Adrenal gland (tissue), 12 donors: ENCODE measurements around the gene IQSEC1. TPM values are rescaled to one million over a fixed set of nuclear protein-coding genes. Genes with fewer than 3 reads are reported as not detected.

ENCODE experiments used
- DNase-seq, 7 donors: peaks; one replicate each; pipeline ENCODE4 v3.0.0-alpha.2; 2019 to 2020
- H3K27ac ChIP-seq, 5 donors: fragments of 200-600 bp; sonication (generic) in 4 of 5; 1 replicate in 3 of 5; 2 replicates in 2 of 5; pipeline versions ENCODE4 v1.5.1 to v1.8.0; 2016 to 2020; ENCODE audit warnings: mild to moderate bottlenecking in 1 of 5
- H3K27me3 ChIP-seq: fragments of 200-600 bp; 2 replicates; pipeline ENCODE4 v1.8.0; 2021
- H3K36me3 ChIP-seq, 2 donors: fragments of 200-600 bp; replicated peaks in 1 of 2; 1 replicate in 1 of 2; 2 replicates in 1 of 2; pipeline versions ENCODE4 v1.5.1 to v1.8.0; 2018 to 2022
- H3K4me1 ChIP-seq, 2 donors: fragments of 200-600 bp; replicated peaks in 1 of 2; 1 replicate in 1 of 2; 2 replicates in 1 of 2; pipeline versions ENCODE4 v1.5.1 to v1.8.0; 2018 to 2021
- H3K4me3 ChIP-seq, 4 donors: fragments of 200-600 bp; sonication (generic) in 3 of 4; one replicate each; pipeline ENCODE4 v1.5.1; 2016 to 2018
- H3K9me3 ChIP-seq, 3 donors: fragments of 200-600 bp; sonication (generic) in 1 of 3; replicated peaks in 1 of 3; 1 replicate in 2 of 3; 2 replicates in 1 of 3; pipeline versions ENCODE4 v1.5.1 to v1.8.0; 2016 to 2021
- POLR2A ChIP-seq, 2 donors: fragments of 450-650 bp; IDR thresholded peaks; one replicate each; pipeline ENCODE4 v1.6.1; 2017; ENCODE audit warnings: antibody characterized with exemption in 2 of 2, mild to moderate bottlenecking in 2 of 2, moderate library complexity in 1 of 2
- WGBS, 4 donors: extraction: QIAGEN DNeasy Blood & Tissue Kit in 2 of 4; methylation state at CpG; one replicate each; pipeline versions ENCODE4 v1.1.5 to v1.1.7; 2013 to 2017; 5-methylcytosine and 5-hydroxymethylcytosine counted together
- intact Hi-C, 2 donors: fragments of 100-400 bp; cut with DNase I; formaldehyde crosslinking; loops; one replicate each; pipeline versions ENCODE4 v1.14.1 to v1.15.0; 2022 to 2023
- polyA plus RNA-seq, 3 donors: library from polyadenylated mRNA; stranded (reverse); fragments of 200-250 nt in 2 of 3; fragments of 350-450 nt in 1 of 3; fragmentation: Illumina TruSeq in 1 of 3; extraction: RNeasy Lipid Tissue Mini Kit (QIAGEN cat#74804) in 1 of 3; gene quantifications; one replicate each; pipeline ENCODE4 v1.2.3, GENCODE V29; 2013 to 2014
- total RNA-seq, 9 donors: library from RNA; depleted of rRNA in 4 of 9; stranded (reverse); fragments of >200 nt in 4 of 9; fragments of 120-200 nt in 1 of 9; fragmentation: NEBNext Ultra II Directional in 1 of 9; extraction: Animal tissue kit (Norgen Biotek cat#: 25700) in 1 of 9; gene quantifications; one replicate each; pipeline versions ENCODE4 v1.1.0 to v1.2.4, GENCODE V29; 2013 to 2023
- TF ChIP-seq, protein P1 (sequence below), 6 experiments: fragments of 450-650 bp in 4 of 6; fragments of 200-600 bp in 2 of 6; sonication (generic) in 1 of 6; IDR thresholded peaks; 1 replicate in 5 of 6; 2 replicates in 1 of 6; pipeline versions ENCODE4 v1.5.1 to v1.8.0; 2016 to 2021; ENCODE audit warnings: antibody characterized with exemption in 6 of 6, mild to moderate bottlenecking in 2 of 6, moderate library complexity in 1 of 6
- donor health status: healthy with polysubstance abuse.
- donor health status: Bipolar disorder and iron deficiency.
- donor health status: DM: yes; HTN: yes; CAD: no.
- donor health status: DM: no; HTN: no; CAD: no.
- donor health status: DM: no; HTN: no; CAD: no.
- donor health status: DM: yes; HTN: yes; CAD: no.

The IQSEC1 gene
- total and polyA plus RNA-seq, 12 donors, result 24.4 to 133 (median 94.2) TPM

- H3K9me3 ChIP-seq, result no peaks in the 10 kb centered on the region
- peaks cover 26 to 54% of the 10 kb centered on the region in 2 donors for H3K4me1 ChIP-seq
- H3K27me3 ChIP-seq, result no peaks in the 10 kb centered on the region
- DNase-seq, result peak in 4 of 7 donors; percentile 56 to 67 (median 59)
- intact Hi-C loops, result no loop called here
- H3K27ac ChIP-seq, result peak overlapping the region; percentile 8 to 96 (median 93)
- peak overlapping the region; percentile 29 to 64 (median 46) for H3K4me3 ChIP-seq
- WGBS, 4 donors, result 0 to 1% (median 0%) methylated on average over 4 to 114 of the region's 114 CpGs; no CpG with 5 or more reads in 1 of the 4 donors
- peak; percentile 21 to 68 for TF ChIP-seq POLR2A (IDR thresholded peaks at IDR 0.05)
- TF ChIP-seq, protein P1, sequence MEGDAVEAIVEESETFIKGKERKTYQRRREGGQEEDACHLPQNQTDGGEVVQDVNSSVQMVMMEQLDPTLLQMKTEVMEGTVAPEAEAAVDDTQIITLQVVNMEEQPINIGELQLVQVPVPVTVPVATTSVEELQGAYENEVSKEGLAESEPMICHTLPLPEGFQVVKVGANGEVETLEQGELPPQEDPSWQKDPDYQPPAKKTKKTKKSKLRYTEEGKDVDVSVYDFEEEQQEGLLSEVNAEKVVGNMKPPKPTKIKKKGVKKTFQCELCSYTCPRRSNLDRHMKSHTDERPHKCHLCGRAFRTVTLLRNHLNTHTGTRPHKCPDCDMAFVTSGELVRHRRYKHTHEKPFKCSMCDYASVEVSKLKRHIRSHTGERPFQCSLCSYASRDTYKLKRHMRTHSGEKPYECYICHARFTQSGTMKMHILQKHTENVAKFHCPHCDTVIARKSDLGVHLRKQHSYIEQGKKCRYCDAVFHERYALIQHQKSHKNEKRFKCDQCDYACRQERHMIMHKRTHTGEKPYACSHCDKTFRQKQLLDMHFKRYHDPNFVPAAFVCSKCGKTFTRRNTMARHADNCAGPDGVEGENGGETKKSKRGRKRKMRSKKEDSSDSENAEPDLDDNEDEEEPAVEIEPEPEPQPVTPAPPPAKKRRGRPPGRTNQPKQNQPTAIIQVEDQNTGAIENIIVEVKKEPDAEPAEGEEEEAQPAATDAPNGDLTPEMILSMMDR (IDR thresholded peaks at IDR 0.05), result no peak
- no peaks in the 10 kb centered on the region for H3K36me3 ChIP-seq
These were observed 79.5 kb downstream of the IQSEC1 start for GRCh38 chr3:12993517-12994356.

GRCh38 chr3:12992629-12993516, 80.4 kb downstream of the IQSEC1 start:
- Histone ChIP-seq H3K27ac (peak overlapping the region; percentile 8 to 96 (median 93)), H3K4me1 (peaks cover 23 to 48% of the 10 kb centered on the region in 2 donors), H3K4me3 (peak overlapping the region in 2 of 4 donors; percentile 42 to 64), H3K36me3 (no peaks in the 10 kb centered on the region), H3K27me3 (no peaks in the 10 kb centered on the region), H3K9me3 (no peaks in the 10 kb centered on the region)
- TF ChIP-seq, protein P1 (IDR thresholded peaks at IDR 0.05), result peak in 1 of 6 experiments; percentile 15
- TF ChIP-seq POLR2A (IDR thresholded peaks at IDR 0.05), result peak in 1 of 2 donors; percentile 60
- 13 to 52% (median 14%) methylated on average over 4 to 24 of the region's 24 CpGs for WGBS, 4 donors
- DNase-seq, result peak in 6 of 7 donors; percentile 70 to 88 (median 83)
- intact Hi-C loops, result no loop called here

DNA sequence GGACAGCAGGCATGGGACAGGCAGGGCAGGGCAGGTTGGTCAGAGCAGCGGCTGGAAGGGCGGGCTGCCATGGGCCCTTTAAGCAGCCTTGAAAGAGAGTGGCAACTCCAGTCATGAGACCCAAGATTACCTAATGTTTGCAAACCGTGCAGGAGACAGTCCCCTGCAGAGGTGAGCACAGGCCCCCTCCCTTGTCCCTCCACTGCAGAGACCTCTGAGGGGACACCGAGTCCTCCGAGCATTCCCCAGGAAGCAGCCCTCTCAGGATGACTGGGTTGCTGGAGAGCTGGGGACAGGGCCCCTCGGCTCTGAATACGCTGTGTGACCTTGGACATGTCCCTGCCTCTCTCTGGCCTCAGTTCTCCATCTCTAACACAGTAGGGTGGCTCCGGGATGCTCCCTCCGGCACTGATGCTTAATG, 81.4 kb downstream of the IQSEC1 start:
- H3K4me1 ChIP-seq, result peaks cover 26 to 54% of the 10 kb centered on the region in 2 donors
- peak overlapping the region in 1 of 4 donors; percentile 11 for H3K4me3 ChIP-seq
- peak in 6 of 7 donors; percentile 72 to 88 (median 80) for DNase-seq
- 39 to 71% (median 49%) methylated on average over 5 to 9 of the region's 9 CpGs for WGBS, 4 donors
- peak in 1 of 2 donors; percentile 66 for TF ChIP-seq POLR2A (IDR thresholded peaks at IDR 0.05)
- TF ChIP-seq, protein P1 (IDR thresholded peaks at IDR 0.05), result no peak
- no peaks in the 10 kb centered on the region for H3K36me3 ChIP-seq
- intact Hi-C loops, result no loop called here
- H3K9me3 ChIP-seq, result no peaks in the 10 kb centered on the region
- no peaks in the 10 kb centered on the region for H3K27me3 ChIP-seq
- peak overlapping the region; percentile 32 to 96 (median 93) for H3K27ac ChIP-seq

DNA sequence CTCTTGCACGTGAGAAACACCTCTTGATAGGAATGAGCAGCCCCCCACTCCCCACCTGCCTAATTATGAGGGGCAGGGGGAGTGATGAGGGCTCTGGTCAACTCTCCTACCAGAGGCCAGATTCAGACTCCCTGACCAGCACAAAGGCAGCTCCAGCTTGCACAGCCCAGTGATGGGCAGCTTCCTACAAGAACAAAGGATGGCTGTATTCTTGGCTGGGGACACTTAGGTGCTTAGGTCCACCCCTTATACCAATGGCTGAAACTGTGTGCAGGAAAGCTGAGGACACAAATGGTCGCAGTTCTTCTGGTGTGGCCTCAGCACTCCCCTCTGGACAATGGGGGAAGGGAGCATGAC, 81.8 kb downstream of the IQSEC1 start:
- TF ChIP-seq, protein P1 (IDR thresholded peaks at IDR 0.05), result no peak
- TF ChIP-seq POLR2A (IDR thresholded peaks at IDR 0.05), result no peak
- intact Hi-C loops, result no loop called here
- H3K36me3 ChIP-seq, result no peaks in the 10 kb centered on the region
- H3K9me3 ChIP-seq, result no peaks in the 10 kb centered on the region
- H3K27me3 ChIP-seq, result no peaks in the 10 kb centered on the region
- no peak overlapping the region for H3K4me3 ChIP-seq
- peak overlapping the region in 4 of 5 donors; percentile 72 to 96 (median 94) for H3K27ac ChIP-seq
- peaks cover 30 to 58% of the 10 kb centered on the region in 2 donors for H3K4me1 ChIP-seq
- no peak for DNase-seq
- WGBS, 4 donors, result 52 to 84% (median 74%) methylated on average over 1 to 2 of the region's 2 CpGs
